ENCODE measurements around the gene ANK3.
A peak's percentile ranks its signal among the peaks of the same experiment; 100 is the strongest.

ANK3 gene

DNA sequence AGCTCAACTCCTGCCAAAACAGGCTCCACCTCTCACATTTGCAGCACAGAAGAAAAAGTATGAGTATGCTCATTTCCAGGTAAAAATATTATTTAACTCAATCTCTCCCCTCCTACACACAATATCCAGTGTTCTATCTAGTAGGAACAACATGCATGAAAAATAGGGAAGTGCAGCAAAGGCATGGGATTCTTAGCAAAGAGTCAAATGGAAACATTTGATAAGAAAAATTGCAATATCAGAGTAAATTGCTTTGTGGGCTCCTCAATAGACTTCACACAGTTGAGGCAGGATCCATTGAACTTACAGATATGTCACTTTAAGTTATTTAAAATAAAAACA, 150.9 kb downstream of the ANK3 start:
- Histone ChIP-seq H3K4me1 (peaks cover 0 to 6% (median 0%) of the 10 kb centered on the region in 4 donors), H3K27ac (no peak overlapping the region), H3K9me3 (no peaks in the 10 kb centered on the region), H3K4me3 (no peak overlapping the region), H3K27me3 (no peaks in the 10 kb centered on the region), H3K36me3 (no peaks in the 10 kb centered on the region)
- TF ChIP-seq, protein P1, sequence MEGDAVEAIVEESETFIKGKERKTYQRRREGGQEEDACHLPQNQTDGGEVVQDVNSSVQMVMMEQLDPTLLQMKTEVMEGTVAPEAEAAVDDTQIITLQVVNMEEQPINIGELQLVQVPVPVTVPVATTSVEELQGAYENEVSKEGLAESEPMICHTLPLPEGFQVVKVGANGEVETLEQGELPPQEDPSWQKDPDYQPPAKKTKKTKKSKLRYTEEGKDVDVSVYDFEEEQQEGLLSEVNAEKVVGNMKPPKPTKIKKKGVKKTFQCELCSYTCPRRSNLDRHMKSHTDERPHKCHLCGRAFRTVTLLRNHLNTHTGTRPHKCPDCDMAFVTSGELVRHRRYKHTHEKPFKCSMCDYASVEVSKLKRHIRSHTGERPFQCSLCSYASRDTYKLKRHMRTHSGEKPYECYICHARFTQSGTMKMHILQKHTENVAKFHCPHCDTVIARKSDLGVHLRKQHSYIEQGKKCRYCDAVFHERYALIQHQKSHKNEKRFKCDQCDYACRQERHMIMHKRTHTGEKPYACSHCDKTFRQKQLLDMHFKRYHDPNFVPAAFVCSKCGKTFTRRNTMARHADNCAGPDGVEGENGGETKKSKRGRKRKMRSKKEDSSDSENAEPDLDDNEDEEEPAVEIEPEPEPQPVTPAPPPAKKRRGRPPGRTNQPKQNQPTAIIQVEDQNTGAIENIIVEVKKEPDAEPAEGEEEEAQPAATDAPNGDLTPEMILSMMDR (IDR thresholded peaks at IDR 0.05) = no peak
- DNase-seq = no peak
- intact Hi-C loops (cut with DNase I; ENCODE audit: low total_unique reads) = no loop called here

DNA sequence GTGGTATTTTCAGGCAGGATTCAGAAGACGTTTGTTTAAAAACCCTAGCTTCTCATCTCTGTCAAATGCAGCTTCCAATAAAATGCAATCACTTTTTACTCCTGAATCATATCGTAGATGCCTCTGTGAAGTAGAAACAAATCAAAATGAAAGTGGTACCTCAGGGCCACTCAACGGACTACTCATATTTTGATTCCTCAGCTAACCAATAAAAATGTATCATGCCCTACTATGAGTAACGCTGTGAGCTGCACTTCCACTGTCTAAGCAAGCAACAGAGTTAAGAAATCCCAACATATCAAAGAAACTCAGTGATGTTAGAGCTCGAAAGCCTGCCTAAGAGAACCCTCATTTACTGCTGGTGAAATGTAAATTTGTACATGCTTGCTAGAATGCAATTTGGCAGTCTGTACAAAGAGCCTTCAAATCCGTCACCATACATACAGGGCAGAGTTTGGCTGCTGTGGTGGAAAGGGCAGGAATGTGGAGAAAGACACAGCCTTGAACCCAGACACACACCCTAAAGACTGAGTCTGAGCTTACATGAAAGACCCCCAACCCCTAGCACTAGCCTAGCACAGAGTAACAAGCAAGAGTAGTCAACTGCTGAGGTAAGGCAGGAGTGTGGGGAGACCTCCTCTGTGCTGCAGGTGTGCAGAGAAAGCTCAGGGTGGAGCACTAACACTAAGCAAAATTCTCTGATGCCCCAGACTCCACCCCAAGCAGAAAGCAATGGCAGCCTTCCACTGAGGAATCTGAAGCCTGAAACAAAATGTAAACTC, 151.5 kb downstream of the ANK3 start:
- no peak for DNase-seq
- Histone ChIP-seq H3K36me3 (no peaks in the 10 kb centered on the region), H3K9me3 (no peaks in the 10 kb centered on the region), H3K27ac (no peak overlapping the region), H3K27me3 (no peaks in the 10 kb centered on the region), H3K4me1 (peaks cover 0 to 6% (median 0%) of the 10 kb centered on the region in 4 donors), H3K4me3 (peak overlapping the region; percentile 12)
- intact Hi-C loops (cut with DNase I; ENCODE audit: low total_unique reads) = no loop called here
- TF ChIP-seq, protein P1 (IDR thresholded peaks at IDR 0.05) = no peak

DNA sequence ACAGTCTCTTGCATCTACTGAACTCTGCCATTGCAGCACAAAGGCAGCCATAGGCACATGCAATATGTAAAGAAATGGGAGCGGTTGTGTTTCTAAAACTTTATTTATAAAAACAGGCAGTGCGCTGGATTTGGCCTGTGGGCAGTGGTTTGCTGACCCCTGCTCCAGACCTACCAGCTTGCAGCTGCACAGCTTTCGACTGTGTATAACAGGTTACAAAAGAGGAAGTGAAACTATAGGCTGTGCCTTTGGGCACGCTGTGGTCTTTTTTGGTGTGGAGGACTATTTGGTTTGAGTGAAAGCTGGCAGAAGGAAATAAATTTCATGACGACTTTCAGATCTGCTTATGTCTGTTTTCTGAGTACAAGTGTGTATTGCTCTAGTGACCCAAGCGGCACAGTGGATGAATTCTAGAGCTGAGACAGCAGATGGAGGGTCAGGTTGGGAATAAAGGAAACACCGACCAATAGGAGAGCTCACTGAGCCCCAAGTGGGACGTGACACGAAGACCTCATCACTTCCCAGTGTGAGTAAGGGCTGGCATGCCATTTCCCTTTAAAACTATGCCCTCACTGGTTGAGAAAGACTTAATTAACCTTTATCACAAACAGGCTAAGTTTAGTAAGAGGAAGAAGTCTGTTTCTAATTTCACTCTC, 152.7 kb downstream of the ANK3 start:
- Histone ChIP-seq H3K27me3 (no peaks in the 10 kb centered on the region), H3K36me3 (no peaks in the 10 kb centered on the region), H3K4me3 (no peak overlapping the region), H3K4me1 (peaks cover 0 to 6% (median 0%) of the 10 kb centered on the region in 4 donors), H3K9me3 (no peaks in the 10 kb centered on the region), H3K27ac (no peak overlapping the region)
- DNase-seq = peak; percentile 58 to 67
- intact Hi-C loops (cut with DNase I; ENCODE audit: low total_unique reads) = no loop called here
- TF ChIP-seq, protein P1 (IDR thresholded peaks at IDR 0.05) = no peak

DNA sequence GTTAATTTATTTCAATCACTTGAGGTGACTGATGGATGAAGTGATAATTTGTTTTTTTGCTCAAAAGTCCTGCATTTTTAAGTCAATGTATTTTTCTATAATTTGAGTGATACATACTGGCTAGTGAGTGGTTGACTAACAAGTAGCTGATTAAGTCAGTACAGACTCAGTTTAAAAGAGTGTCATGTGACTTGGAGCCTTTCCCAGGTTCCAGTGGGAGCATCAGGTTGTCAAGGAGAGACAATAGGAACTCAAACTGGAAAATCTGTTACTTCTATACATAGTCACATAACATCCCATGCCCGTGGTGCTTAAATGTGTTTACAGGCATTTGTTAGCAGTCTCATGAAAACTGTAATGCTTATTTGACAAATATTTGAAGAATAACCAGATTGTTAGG, 154.7 kb downstream of the ANK3 start:
- Histone ChIP-seq H3K9me3 (no peaks in the 10 kb centered on the region), H3K4me1 (peaks cover 0 to 6% (median 0%) of the 10 kb centered on the region in 4 donors), H3K27ac (no peak overlapping the region), H3K27me3 (no peaks in the 10 kb centered on the region), H3K36me3 (no peaks in the 10 kb centered on the region), H3K4me3 (no peak overlapping the region)
- intact Hi-C loops (cut with DNase I; ENCODE audit: low total_unique reads) = no loop called here
- TF ChIP-seq, protein P1 (IDR thresholded peaks at IDR 0.05) = no peak
- no peak for DNase-seq

DNA sequence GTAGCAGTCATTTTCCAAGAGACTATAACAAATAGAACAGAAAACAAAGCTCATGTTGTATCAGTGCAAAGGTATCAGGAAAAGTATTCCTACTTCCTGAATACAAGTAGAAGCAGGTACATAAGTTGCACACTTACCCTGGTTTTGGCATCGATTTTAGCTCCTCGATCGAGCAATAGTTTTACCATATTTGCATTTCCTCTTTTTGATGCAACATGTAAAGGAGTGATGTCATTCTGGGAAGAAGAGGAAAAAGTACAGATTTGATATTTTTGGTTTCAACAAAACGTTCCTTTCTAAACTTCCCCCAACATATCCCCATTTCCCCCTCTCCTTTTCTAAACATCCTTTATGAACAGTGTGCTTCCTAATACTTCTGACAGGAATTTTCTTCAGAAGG, 155.1 kb downstream of the ANK3 start:
- TF ChIP-seq, protein P1 (IDR thresholded peaks at IDR 0.05) = no peak
- intact Hi-C loops (cut with DNase I; ENCODE audit: low total_unique reads) = no loop called here
- H3K27me3 ChIP-seq = no peaks in the 10 kb centered on the region

More for the DNA sequence above, 155.1 kb downstream of the ANK3 start:
- H3K9me3 ChIP-seq = no peaks in the 10 kb centered on the region
- H3K36me3 ChIP-seq = no peaks in the 10 kb centered on the region
- DNase-seq = no peak
- no peak overlapping the region for H3K27ac ChIP-seq
- H3K4me3 ChIP-seq = no peak overlapping the region
- H3K4me1 ChIP-seq = peaks cover 0 to 6% (median 0%) of the 10 kb centered on the region in 4 donors
